GM19438 (cell line): ENCODE results near the gene TRRAP.
"Not testable (repeated sequence)": the region's sequence is repeated elsewhere in the genome, so short reads cannot be mapped to it uniquely, and the experiment has no call there.

Experiments used
- ATAC-seq: cut with Tn5 transposase; IDR thresholded peaks from one replicate; pipeline ENCODE4 v1.9.1; 2021; ENCODE audit warnings: low read depth; ENCODE audit not compliant: unreplicated experiment

TRRAP gene

DNA sequence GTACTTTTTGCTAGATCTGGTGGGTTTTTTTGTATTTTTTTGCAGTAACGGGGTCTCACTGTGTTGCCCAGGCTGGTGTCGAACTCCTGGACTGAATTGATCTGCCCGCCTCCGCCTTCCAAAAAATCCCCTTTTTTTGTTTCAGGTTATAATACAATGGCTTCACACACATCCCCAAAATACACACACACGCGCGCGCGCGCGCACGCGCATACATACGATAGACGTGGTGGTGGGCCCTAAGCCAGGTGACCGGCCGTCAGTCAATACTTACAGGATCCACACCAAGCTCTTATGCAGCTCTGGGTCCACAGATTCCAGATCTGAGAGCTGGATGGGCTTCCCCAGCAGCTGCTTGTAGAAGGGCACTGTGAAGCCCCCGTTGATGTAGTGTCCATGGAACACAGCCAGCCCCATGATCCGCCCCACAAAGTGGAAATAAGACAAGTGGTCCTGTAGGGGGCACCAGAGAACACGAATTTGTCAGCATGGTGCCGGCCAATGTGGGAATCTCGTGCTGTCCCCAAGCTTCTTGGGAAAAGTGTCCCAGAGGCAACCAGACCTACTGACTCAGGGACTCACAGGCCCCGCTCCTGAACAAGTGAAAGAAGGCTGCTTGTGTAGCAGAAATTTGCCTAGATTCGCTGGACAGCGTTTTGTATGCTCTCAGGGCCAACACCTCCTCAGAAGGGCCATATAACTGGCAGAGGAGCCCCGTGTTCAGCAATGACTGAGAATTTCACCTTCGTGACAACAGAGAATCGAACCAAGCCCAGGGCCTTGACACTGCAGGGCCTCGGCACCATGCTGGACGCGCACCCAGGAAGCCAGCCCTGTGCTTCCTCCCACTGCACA is 162.0 kb downstream of the TRRAP start:
- no peak for ATAC-seq

DNA sequence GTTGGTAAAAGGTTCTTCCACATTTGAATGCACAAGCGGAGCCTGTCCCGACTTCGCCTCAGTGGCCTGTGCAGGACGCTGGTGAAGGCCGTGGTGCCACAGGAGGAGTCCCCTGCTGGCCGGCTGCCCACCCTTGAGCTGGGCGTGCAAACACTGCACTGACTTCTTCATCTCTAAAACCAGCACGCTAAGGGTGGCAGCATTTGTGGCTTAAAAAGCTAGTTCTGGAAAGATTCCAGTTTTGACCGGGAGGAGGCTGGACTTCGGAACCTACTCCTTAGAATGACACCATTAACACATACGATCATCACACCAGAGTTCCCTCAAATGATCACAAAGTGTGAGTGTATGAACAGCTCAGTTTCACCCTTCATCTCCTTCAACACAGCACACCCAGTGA is 163.2 kb downstream of the TRRAP start:
- ATAC-seq: no peak

- no peak for ATAC-seq
These were observed 164.6 kb downstream of the TRRAP start for GRCh38 chr7:99042957-99043356.

- not testable (repeated sequence) for ATAC-seq
These were observed 166.5 kb downstream of the TRRAP start for GRCh38 chr7:99044858-99045257.

- not testable (repeated sequence) for ATAC-seq
These were observed 167.9 kb downstream of the TRRAP start for GRCh38 chr7:99046262-99046661.

GRCh38 chr7:99046722-99047121 is 168.4 kb downstream of the TRRAP start:
- ATAC-seq: no peak

GRCh38 chr7:99047526-99048077 is 169.3 kb downstream of the TRRAP start:
- ATAC-seq: no peak

- ATAC-seq: no peak
These were observed 172.6 kb downstream of the TRRAP start for GRCh38 chr7:99050971-99051370.

DNA sequence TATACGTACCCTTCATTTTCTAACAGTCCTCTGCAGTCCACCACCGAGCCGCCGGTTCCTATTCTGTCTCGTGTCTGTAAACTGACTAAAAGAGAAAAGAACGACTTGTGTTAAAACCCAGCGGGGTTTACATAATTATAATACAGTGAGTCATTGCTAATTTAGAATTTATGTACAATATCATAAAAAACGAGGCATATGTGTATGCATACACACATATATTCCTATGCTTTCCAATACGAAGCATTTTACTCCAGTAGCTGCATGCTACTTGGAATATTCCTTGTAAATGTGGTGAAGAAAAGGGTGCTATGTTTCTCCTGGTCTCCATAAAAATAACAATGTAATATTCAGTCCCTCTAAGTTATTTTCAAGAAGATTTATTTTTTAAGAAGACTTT is 176.4 kb downstream of the TRRAP start:
- no peak for ATAC-seq

DNA sequence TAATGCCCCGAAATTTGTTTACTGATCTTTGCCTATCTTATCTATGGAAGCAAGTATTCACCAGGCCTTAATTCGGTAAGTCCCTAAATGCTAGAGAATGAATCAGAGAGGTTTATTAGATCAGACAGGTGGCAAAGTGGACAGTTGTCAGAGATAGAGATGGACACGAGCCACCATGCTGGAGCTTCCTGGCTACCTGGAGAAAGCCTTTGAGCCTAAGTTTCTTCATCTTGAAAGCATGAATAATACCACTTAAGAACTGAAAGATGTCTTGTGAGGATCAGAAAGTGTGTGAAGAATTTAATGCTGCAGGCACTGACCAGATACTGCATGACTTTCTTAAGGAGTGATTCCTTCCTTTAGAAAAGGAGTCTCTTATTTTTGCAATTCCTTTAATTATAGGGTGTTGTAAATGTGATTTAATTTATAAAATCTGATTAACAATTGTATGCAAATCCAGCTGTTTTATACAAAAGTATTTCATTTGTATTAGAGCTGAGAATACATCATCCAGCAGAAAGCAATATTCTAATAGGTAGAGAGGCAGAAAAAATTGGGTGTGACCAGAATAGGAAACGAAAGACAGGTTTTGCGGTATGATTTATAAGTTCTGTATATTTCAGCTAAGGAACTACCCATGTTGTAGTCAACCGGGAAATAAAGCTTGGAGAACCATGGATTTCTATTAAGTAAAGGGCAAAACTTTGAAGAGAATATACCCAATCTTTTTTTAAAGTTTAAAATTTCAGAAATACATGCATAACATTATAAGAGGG is 182.9 kb downstream of the TRRAP start:
- ATAC-seq: no peak
